ENCODE results near the gene JARID2.

The JARID2 gene

DNA sequence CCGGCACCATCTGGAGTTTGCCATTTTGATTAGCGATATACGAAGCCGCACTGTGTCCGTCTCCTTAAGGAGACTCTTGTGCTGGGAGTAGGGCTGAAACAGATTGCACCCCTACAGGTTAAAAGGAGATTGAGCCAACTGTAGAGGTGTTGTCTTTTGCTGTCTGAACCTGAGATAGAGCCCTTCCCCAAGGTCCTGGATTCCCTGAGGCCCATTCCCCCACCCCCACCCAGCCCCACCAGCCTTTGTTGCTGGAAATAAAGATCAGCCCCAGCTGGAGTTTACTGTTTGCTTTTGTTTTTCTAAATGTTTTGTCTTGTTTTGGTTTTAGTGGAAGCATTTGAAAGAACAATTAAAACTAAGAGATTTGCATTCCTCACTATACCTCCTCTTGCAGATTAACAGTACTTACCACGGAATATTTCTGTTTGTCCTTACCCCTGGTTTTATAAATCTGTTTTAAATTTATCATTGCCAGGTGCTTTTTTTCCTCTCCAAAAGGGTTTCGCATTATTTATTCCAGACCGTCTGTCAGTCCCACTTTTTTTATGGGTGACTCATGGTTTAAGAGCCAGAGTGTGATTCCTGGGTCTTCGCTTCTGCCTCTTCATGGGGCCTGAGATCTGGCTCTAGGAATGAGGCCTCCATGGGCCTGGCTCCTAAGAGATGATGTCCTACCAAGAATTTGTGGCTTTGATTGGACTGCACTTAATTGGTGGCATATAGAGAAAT, 247.7 kb downstream of the JARID2 start:
- DNase-seq (ENCODE audit: low spot score): no peak

- DNase-seq (ENCODE audit: low spot score): no peak
These were observed 249.6 kb downstream of the JARID2 start for GRCh38 chr6:15495375-15495901.

- DNase-seq (ENCODE audit: low spot score): no peak
These were observed 250.7 kb downstream of the JARID2 start for GRCh38 chr6:15496345-15497131.

- no peak for DNase-seq (ENCODE audit: low spot score)
These were observed 252.8 kb downstream of the JARID2 start for GRCh38 chr6:15498640-15499039.

DNA sequence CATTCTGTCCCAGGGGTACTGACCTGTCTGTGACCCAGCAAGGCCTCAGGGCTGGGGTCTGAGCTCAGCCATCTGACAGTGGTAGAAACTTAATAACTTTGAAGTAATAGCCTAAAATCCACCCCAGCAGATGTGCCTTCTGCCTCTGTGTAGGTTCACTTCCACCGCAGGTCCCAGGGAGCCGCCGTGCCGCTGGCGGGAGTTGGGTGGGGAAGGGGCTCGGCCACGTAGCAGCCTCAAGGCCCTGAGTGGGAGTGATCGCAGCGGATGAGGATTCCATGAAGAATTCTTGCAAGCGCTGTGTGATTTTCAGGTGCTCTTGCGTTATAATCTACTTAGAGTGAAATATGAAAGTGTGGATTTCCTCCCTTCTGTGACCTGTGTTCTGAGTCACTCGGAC, 253.3 kb downstream of the JARID2 start:
- no peak for DNase-seq (ENCODE audit: low spot score)

DNA sequence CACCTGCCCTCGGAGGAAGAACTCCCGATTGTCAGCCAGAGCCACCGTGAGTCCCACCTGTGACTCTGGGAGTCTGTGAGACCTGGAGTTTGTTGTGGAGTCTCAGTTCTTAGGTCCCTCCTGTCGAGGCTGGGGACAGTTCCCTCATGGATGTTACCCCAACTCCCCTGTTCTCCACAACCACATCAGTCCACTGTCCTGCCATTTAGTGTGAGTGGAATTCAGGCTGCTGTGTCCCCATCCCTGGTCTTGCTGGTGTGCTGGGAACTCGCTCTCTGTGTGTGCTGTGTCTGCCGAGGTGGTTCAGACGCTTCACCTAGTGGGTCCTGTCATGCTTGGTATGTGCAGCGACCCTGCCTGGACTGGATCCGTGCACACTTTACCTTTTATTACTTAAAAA, 253.7 kb downstream of the JARID2 start:
- no peak for DNase-seq (ENCODE audit: low spot score)

DNA sequence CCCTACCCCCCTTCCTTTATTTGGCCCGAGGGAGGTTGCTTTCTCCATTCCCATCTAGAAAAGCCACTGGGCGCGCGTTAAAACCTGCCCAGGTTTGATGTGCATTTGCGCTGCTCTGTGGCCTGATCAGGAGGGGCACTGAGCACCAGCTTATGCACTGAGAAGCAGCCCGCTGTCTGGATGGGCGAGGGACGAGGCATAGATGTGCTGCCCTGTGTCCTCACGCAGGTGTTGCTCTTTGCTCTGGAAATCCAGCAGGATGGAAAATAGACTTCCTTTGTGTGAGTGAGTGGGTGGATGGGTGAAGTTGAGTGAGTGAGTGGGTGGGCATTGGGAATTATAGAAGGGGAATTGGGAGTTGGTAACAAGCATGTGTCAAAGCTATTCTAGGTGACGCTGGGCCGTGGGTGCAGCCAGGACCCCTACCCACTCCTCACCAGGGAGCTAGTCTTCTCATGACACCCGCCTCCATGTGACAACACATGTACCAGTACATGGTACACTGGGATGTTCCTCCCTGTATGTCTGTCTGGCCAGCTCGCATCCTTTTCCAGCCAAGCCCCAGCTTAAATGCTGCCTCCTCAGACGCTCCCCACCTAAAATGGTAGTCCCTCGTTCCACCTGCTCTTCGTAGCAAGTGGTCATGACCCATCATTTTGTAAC, 254.3 kb downstream of the JARID2 start:
- DNase-seq (ENCODE audit: low spot score): no peak

DNA sequence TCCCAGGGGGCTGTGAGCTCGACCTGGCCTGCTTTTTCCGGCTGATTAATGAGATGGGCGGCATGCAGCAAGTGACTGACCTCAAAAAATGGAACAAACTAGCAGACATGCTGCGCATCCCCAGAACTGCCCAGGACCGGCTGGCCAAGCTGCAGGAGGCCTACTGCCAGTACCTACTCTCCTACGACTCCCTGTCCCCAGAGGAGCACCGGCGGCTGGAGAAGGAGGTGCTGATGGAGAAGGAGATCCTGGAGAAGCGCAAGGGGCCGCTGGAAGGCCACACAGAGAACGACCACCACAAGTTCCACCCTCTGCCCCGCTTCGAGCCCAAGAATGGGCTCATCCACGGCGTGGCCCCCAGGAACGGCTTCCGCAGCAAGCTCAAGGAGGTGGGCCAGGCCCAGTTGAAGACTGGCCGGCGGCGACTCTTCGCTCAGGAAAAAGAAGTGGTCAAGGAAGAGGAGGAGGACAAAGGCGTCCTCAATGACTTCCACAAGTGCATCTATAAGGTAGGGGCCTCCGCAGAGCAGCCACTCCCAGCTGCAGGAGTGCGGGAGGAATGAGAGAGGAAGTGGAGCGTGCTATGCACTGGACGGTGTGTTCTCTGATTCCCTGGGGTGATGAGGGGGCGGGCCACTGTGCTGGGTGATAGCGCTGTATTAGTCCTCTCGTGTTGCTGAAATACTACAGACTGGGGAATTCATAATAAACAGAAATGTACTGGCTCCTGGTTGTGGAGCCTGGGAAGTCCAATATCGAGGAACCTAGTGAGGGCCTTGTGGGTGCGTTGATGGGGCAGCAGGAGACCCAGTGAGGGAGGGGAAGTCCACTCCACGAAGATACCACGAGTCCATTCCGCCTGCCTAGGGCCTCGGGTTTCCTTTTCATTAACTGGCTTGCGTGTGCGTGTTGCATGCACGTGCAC, 255.3 kb downstream of the JARID2 start:
- DNase-seq (ENCODE audit: low spot score): no peak

GRCh38 chr6:15501826-15502445, 256.1 kb downstream of the JARID2 start:
- DNase-seq (ENCODE audit: low spot score): no peak

DNA sequence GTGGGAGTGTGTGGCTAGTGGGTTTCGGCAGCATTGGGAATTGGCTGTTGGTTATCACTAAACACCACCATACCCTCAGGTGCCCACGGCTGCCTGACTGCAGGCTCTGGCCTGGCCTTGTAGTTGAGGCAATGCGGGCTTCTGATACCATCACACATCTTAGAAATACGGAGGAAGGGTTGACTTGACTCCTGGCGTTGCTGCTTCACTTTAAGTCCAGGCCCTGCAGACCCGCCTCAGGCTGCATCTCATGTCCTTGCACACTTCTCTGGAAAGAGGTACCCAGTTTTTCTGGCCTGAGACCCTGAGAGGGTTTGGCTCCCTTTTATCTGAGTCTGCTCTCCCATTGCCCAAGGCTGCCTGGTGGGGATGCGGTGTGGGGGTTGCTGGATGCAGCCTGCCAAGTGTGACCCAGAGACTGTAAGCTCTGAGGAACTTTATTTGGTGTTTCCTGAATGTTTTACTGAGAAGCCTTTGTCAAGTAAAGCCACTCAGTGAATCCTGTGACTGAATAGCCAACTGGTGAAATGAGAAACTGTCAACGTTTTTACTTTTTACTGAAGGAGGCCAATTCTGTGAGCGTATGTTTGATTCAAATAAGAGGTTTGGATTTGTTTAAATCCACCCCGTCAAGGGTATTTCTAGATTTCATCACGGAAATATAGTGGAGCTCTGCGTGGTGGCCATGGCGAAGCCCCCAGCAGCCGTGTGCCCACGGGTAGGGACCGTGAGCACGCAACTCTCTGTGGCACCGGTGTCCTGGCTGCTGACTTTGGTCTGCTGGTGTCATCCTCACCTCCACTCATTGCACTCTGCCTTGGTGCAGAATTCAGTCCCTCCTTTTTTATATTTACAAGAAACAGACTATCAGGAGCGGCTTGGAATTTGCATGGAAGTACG, 256.8 kb downstream of the JARID2 start:
- DNase-seq (ENCODE audit: low spot score): no peak

DNA sequence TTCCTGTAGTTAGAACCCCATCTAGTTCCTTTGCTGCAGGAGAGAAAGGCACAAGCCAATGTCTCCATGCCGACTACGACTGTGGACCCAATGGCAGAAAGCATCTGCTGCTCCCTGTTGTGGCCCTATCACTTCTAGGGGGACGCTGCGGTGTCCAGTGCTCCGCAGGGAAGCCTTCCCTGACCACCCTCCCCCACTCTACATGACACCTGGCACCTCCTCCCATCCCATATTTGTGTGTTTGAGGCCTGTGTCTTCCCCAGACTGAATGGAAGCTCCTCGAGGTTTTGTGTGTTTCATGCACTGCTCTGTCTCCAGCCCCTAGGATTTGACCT, 257.4 kb downstream of the JARID2 start:
- no peak for DNase-seq (ENCODE audit: low spot score)

DNA sequence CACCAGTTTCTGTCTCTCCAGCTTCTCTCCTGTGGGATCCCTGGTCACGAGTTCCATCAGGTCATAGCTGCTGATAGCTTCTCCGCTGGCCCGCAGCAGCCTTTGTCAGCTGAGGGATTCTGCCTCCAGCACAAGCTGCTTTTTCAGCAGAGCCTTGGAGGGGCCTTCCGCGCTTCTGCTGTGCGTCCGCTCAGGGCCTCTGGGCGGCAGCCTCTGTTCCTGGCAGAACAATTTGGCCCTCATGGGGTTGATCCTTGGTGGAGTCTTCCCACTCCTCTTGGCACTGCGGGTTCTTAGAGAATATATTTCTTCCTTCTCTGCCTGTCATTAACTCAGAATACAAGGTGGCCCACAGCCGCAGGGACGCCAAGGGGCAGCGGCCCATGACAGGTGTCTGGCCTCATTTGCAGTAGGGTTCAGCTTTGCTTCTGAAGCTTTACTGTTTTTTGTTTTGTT, 258.2 kb downstream of the JARID2 start:
- no peak for DNase-seq (ENCODE audit: low spot score)

DNA sequence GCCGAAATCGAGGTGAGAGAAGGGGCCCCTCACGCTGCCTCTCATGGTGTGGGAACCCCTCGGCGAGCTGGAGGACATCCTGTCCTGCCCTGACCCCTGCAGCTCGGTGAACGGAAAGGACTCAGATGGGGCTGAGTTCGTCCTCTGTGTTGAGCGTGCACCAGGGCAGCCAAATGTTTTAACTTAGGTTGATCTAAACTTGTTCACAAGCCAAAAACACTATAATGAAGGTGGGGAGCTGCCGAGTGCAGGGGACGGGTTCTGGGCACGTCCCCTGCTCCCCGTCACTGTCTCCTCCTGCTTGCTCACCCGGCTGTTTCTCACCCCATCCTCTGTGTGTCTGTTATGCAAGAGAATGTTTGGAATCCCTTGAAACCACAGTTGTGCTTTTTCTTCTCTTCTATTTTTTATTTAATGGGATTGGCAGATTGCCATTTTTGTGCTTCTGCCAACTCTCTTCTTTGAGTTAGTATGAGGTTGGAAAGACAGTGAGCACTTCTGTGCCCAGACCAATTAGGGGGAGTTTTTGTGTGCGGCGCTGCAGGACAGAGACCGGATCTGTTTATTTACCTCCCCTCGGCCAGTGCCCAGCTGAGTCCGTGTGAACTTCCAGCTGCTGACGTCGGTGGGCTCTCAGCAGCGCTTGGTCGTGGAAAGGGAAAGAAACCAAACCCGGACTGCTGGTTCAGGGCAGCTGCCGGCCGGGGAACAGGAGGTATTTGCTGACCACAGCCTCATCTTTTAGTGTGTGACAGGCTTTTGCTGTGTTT, 258.9 kb downstream of the JARID2 start:
- no peak for DNase-seq (ENCODE audit: low spot score)

GRCh38 chr6:15505463-15505918, 259.6 kb downstream of the JARID2 start:
- no peak for DNase-seq (ENCODE audit: low spot score)

DNA sequence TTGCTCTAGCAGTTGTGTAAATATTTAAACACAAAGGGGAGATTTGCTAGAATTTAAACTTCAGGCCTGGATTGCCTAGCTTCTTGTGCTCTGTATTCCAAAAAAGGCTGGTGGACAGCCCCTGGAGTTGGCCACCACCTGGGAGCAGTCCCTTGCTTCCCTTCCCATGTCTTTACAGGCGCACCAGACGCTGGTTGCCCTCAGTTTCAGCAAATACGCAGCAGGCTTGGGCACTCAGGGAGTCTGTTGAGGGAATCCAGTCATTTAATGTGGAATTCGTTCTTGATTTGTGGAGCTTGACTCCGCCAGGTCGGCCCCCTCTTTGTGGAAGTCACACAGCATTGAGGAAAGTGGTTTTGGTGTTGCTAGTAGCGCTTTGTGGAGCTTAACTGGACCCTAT, 260.2 kb downstream of the JARID2 start:
- no peak for DNase-seq (ENCODE audit: low spot score)

GRCh38 chr6:15507221-15507620, 261.4 kb downstream of the JARID2 start:
- no peak for DNase-seq (ENCODE audit: low spot score)

DNA sequence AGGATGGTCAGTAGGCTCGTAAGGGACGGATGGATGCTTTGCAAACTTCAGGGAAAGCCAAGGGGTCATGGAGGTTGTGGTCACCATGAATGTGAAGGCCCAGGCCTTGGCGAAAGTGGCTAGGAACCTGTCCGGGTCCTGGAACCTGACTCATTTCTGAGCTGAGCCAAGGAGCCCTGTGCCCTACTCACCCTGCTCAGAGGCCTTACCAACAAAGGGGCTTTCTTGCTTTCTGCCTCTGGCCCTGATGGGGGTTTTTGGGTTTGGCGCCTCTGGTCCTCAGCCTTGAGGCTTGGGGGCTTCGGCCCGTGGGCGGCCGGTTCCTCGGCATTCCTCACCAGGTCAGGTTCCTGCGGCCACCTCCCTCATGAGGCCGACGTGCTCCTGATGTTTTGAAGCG, 261.9 kb downstream of the JARID2 start:
- DNase-seq (ENCODE audit: low spot score): no peak

GRCh38 chr6:15508441-15508871, 262.6 kb downstream of the JARID2 start:
- DNase-seq (ENCODE audit: low spot score): no peak

DNA sequence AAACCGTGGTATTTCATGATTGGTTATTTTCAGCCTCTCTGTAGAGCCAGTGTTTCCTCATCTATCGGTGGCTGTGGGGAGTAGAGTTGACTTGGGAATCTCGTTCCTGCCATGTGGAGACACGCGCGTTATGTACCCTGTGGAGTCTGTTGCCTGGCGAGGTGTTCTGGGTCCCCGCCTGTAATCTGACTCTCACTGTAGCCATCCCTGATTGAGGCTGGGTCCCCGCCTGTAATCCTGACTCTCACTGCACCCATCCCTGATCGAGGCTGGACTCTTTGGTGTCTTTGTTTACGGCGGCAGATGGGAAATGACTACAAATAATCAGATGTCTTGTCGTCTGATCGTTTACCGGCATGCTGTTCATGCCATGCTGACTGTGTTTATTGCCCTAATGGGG, 263.1 kb downstream of the JARID2 start:
- DNase-seq (ENCODE audit: low spot score): no peak

All from ecto neural progenitor cell (in vitro differentiated cells).